WERI-Rb-1 (cell line): ENCODE data around the gene TAF11L6.
"Not testable (repeated sequence)": the region's sequence is repeated elsewhere in the genome, so short reads cannot be mapped to it uniquely, and the experiment has no call there.

Experiments used
- DNase-seq: peaks from one replicate; pipeline ENCODE4 v3.0.0-alpha.2; 2020
- H3K27ac ChIP-seq: fragments of 250-450 bp; sonication (Bioruptor Pico); 2 replicates; pipeline ENCODE4 v1.5.1; 2020; ENCODE audit warnings: mild to moderate bottlenecking, moderate library complexity
- H3K27me3 ChIP-seq: fragments of 250-450 bp; sonication (Bioruptor Pico); 2 replicates; pipeline ENCODE4 v1.5.1; 2021; ENCODE audit warnings: mild to moderate bottlenecking, low read depth, moderate library complexity; ENCODE audit not compliant: insufficient read depth, severe bottlenecking
- H3K36me3 ChIP-seq: fragments of 250-450 bp; sonication (Bioruptor Pico); 2 replicates; pipeline ENCODE4 v1.5.1; 2020; ENCODE audit warnings: mild to moderate bottlenecking, moderate library complexity
- H3K4me3 ChIP-seq: 2 replicates; pipeline ENCODE4 v1.5.1; 2011; ENCODE audit warnings: low read depth, mild to moderate bottlenecking, control low read depth, low read length
- H3K9me3 ChIP-seq: fragments of 250-450 bp; sonication (Bioruptor Pico); 2 replicates; pipeline ENCODE4 v1.5.1; 2021; ENCODE audit warnings: mild to moderate bottlenecking, moderate library complexity; ENCODE audit not compliant: severe bottlenecking
- TF ChIP-seq, protein P1 (sequence below): IDR thresholded peaks from 2 replicates; pipeline ENCODE4 v1.5.1; 2011; ENCODE audit warnings: low read depth, mild to moderate bottlenecking, control low read depth, inconsistent platforms, low read length

TAF11L6 gene

DNA sequence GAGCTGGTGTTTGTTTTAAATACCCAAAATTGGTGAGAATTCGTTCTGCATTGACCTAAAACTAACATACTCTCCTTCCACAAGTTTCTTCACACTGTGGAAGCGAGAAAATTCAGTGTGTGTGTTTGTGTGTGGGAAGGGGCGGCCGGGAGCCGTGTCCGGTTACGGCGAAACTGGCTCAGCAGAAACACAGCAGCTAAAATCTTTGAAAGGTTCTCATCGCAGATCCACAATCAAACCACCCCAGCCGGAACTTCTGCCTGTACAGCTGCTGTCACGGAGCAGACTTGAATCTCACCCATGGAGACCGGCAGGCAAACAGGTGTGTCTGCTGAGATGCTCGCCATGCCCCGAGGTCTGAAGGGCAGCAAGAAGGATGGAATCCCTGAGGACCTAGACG, at the start of gene TAF11L6:
Gene TAF11L6 (plus strand): TSS at position 301 of the 400 bp plus-strand sequence.
- not testable (repeated sequence) for H3K27me3 ChIP-seq, H3K4me3 ChIP-seq, H3K27ac ChIP-seq, H3K9me3 ChIP-seq, DNase-seq, H3K36me3 ChIP-seq

DNA sequence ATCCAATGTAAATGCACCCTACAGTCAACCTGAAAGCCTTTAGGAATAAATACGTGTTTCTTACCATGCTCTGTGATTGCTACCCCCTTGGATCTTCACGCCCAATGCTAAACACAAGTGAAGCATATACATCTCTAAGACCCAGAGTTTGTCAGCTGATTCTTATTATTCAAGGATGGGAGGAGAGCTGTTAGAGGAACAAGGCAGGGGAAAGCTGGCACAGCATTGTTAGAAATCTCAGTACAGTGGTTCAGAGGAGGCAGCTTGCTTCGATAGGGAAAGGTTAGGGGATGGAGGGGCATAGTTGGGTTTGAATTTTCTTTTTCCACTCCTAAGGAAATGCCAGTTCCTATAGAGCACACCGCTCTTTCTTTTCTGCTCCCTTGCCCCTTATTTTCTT, 47.1 kb upstream of the TAF11L6 start:
- TF ChIP-seq, protein P1, sequence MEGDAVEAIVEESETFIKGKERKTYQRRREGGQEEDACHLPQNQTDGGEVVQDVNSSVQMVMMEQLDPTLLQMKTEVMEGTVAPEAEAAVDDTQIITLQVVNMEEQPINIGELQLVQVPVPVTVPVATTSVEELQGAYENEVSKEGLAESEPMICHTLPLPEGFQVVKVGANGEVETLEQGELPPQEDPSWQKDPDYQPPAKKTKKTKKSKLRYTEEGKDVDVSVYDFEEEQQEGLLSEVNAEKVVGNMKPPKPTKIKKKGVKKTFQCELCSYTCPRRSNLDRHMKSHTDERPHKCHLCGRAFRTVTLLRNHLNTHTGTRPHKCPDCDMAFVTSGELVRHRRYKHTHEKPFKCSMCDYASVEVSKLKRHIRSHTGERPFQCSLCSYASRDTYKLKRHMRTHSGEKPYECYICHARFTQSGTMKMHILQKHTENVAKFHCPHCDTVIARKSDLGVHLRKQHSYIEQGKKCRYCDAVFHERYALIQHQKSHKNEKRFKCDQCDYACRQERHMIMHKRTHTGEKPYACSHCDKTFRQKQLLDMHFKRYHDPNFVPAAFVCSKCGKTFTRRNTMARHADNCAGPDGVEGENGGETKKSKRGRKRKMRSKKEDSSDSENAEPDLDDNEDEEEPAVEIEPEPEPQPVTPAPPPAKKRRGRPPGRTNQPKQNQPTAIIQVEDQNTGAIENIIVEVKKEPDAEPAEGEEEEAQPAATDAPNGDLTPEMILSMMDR: no peak
- H3K9me3 ChIP-seq: no peaks in the 10 kb centered on the region
- no peak for DNase-seq
- no peaks in the 10 kb centered on the region for H3K36me3 ChIP-seq
- H3K27me3 ChIP-seq: no peaks in the 10 kb centered on the region
- H3K4me3 ChIP-seq: no peak overlapping the region
- H3K27ac ChIP-seq: no peak overlapping the region

GRCh38 chr5:17482790-17483189, 45.7 kb upstream of the TAF11L6 start:
- TF ChIP-seq, protein P1: no peak
- H3K9me3 ChIP-seq: no peaks in the 10 kb centered on the region
- no peak overlapping the region for H3K4me3 ChIP-seq
- DNase-seq: no peak
- H3K27ac ChIP-seq: no peak overlapping the region
- no peaks in the 10 kb centered on the region for H3K36me3 ChIP-seq
- H3K27me3 ChIP-seq: no peaks in the 10 kb centered on the region

DNA sequence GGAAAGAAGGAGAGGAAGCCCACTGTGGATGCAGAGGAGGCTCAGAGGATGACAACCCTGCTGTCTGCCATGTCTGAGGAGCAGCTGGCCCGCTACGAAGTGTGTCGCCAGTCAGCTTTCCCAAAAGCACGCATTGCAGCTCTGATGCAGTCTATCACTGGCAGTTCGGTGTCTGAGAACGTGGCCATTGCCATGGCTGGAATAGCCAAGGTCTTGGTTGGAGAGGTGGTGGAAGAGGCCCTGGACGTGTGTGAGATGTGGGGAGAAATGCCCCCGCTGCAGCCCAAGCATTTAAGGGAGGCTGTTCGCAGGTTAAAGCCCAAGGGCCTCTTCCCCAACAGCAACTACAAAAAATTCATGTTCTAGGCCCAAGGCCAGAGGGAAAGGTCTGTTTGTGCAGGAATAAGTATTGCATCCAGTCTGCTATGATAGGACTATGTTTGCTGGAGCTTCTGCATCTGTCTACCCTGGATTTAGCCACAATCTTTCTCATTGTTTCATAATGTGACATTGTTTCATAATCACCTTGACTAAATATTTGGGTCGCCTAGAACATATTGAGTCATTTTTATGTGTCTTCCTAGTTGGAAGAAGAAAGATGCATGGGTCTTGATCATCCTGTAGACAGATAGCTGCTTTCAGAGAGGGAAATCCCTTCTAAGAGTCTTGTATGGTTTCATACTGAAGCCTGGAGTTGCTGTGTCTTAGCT, 41.9 kb upstream of the TAF11L6 start:
- H3K36me3 ChIP-seq, DNase-seq, H3K9me3 ChIP-seq, H3K27me3 ChIP-seq, H3K4me3 ChIP-seq, H3K27ac ChIP-seq: not testable (repeated sequence)

DNA sequence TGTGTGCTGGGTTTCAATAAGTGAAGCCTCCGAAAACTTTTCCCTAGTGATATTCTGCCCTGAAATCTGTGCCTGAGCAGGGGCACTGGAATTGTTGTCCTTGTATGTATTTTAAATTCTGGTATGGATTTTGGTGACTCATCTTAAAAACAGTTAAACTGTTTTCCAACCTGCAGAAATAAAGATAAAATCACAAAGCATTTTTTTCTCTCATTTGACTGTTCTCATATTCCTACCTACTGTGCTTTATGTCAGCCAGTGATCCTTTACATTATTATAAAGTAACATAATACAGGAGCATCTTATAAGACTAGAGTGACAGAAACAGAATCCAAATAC, 41.3 kb upstream of the TAF11L6 start:
- no peaks in the 10 kb centered on the region for H3K27me3 ChIP-seq
- no peak overlapping the region for H3K4me3 ChIP-seq
- TF ChIP-seq, protein P1: no peak
- H3K9me3 ChIP-seq: no peaks in the 10 kb centered on the region
- H3K27ac ChIP-seq: no peak overlapping the region
- DNase-seq: no peak
- no peaks in the 10 kb centered on the region for H3K36me3 ChIP-seq

DNA sequence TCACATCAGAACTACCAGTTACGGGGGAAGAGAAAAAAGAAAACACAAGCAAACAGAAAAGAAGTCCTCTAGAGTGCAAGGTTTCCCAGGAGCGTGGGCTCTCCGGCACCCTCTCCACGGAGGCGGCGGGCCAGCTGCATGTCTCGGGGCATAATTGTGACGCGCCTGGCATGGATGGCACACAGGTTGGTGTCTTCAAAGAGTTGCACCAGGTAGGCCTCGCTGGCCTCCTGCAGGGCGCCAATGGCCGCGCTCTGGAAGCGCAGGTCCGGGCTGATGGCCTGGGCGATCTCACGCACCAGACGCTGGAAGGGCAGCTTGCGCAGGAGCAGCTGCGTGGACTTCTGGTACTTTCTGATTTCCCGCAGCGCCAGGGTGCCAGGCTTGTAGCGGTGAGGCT, 37.2 kb upstream of the TAF11L6 start:
- H3K4me3 ChIP-seq, H3K9me3 ChIP-seq, H3K27ac ChIP-seq, H3K27me3 ChIP-seq, H3K36me3 ChIP-seq, DNase-seq: not testable (repeated sequence)

GRCh38 chr5:17492770-17493169, 35.7 kb upstream of the TAF11L6 start:
- no peak for DNase-seq
- TF ChIP-seq, protein P1: no peak
- no peak overlapping the region for H3K4me3 ChIP-seq
- H3K27ac ChIP-seq: no peak overlapping the region
- H3K27me3 ChIP-seq: no peaks in the 10 kb centered on the region
- H3K36me3 ChIP-seq: no peaks in the 10 kb centered on the region
- no peaks in the 10 kb centered on the region for H3K9me3 ChIP-seq
